Liver (tissue), 9 donors: ENCODE measurements around the gene PER2. TPM values are rescaled to one million over a fixed set of nuclear protein-coding genes. Genes with fewer than 3 reads are reported as not detected.
"Not testable (repeated sequence)": the region's sequence is repeated elsewhere in the genome, so short reads cannot be mapped to it uniquely, and the experiment has no call there.

ENCODE experiments used
- DNase-seq: peaks from one replicate; pipeline ENCODE4 v3.0.0-alpha.2; 2017; ENCODE audit warnings: low spot score
- H3K27ac ChIP-seq, 2 donors: one replicate each; pipeline ENCODE4 v1.7.0; 2013; ENCODE audit warnings: inconsistent platforms in 2 of 2, low read length in 2 of 2, control low read depth in 1 of 2, low read depth in 1 of 2, mild to moderate bottlenecking in 1 of 2
- H3K27me3 ChIP-seq, 4 donors: one replicate each; pipeline versions ENCODE4 v1.6.1 to v1.7.0; 2013; ENCODE audit warnings: low read length in 3 of 4, inconsistent platforms in 1 of 4, mild to moderate bottlenecking in 1 of 4, moderate library complexity in 1 of 4; ENCODE audit not compliant: control insufficient read depth in 4 of 4, insufficient read depth in 4 of 4
- H3K36me3 ChIP-seq, 4 donors: one replicate each; pipeline versions ENCODE4 v1.6.1 to v1.7.0; 2013; ENCODE audit warnings: low read length in 3 of 4, mild to moderate bottlenecking in 3 of 4, low read depth in 1 of 4, moderate library complexity in 1 of 4; ENCODE audit not compliant: control insufficient read depth in 4 of 4, insufficient read depth in 3 of 4
- H3K4me1 ChIP-seq, 4 donors: one replicate each; pipeline versions ENCODE4 v1.6.1 to v1.7.0; 2013; ENCODE audit warnings: low read length in 3 of 4, mild to moderate bottlenecking in 3 of 4, moderate library complexity in 1 of 4; ENCODE audit not compliant: control insufficient read depth in 4 of 4, insufficient read depth in 4 of 4
- H3K4me3 ChIP-seq, 3 donors: one replicate each; pipeline versions ENCODE4 v1.6.1 to v1.7.0; 2013; ENCODE audit warnings: low read length in 3 of 3, control low read depth in 1 of 3, low read depth in 1 of 3, mild to moderate bottlenecking in 1 of 3
- H3K9ac ChIP-seq, 2 donors: one replicate each; pipeline ENCODE4 v1.7.0; 2013; ENCODE audit warnings: low read length in 2 of 2, mild to moderate bottlenecking in 2 of 2, moderate library complexity in 2 of 2, control low read depth in 1 of 2, low read depth in 1 of 2
- H3K9me3 ChIP-seq, 4 donors: one replicate each; pipeline versions ENCODE4 v1.6.1 to v1.7.0; 2013; ENCODE audit warnings: low read length in 3 of 4; ENCODE audit not compliant: control insufficient read depth in 4 of 4
- FOXA1 ChIP-seq: IDR thresholded peaks from 2 replicates; pipeline ENCODE4 v1.6.1; 2016; ENCODE audit warnings: antibody characterized with exemption
- FOXA2 ChIP-seq: IDR thresholded peaks from 2 replicates; pipeline ENCODE4 v1.6.1; 2016; ENCODE audit warnings: antibody characterized with exemption
- GABPA ChIP-seq, 2 donors: IDR thresholded peaks in 1 of 2; conservative IDR thresholded peaks in 1 of 2; 2 replicates each; pipeline ENCODE4 v1.6.1; 2016; ENCODE audit warnings: antibody characterized with exemption in 2 of 2, mild to moderate bottlenecking in 1 of 2, moderate library complexity in 1 of 2
- HNF4A ChIP-seq, 2 donors: conservative IDR thresholded peaks; 2 replicates each; pipeline ENCODE4 v1.6.1; 2016; ENCODE audit warnings: antibody characterized with exemption in 2 of 2, mild to moderate bottlenecking in 2 of 2
- HNF4G ChIP-seq: IDR thresholded peaks from 2 replicates; pipeline ENCODE4 v1.6.1; 2016; ENCODE audit warnings: antibody characterized with exemption
- JUND ChIP-seq, 2 donors: IDR thresholded peaks; 2 replicates each; pipeline ENCODE4 v1.6.1; 2016; ENCODE audit warnings: antibody characterized with exemption in 2 of 2
- MAX ChIP-seq: IDR thresholded peaks from 2 replicates; pipeline ENCODE4 v1.6.1; 2016; ENCODE audit warnings: antibody characterized with exemption
- NR2F2 ChIP-seq: IDR thresholded peaks from 2 replicates; pipeline ENCODE4 v1.6.1; 2016; ENCODE audit warnings: antibody characterized with exemption
- RAD21 ChIP-seq, 2 donors: IDR thresholded peaks; 2 replicates each; pipeline ENCODE4 v1.6.1; 2016; ENCODE audit warnings: antibody characterized with exemption in 2 of 2, mild to moderate bottlenecking in 2 of 2
- RXRA ChIP-seq, 2 donors: IDR thresholded peaks; 2 replicates each; pipeline ENCODE4 v1.6.1; 2017 to 2018; ENCODE audit warnings: antibody characterized with exemption in 2 of 2, mild to moderate bottlenecking in 1 of 2
- TAF1 ChIP-seq: conservative IDR thresholded peaks from 2 replicates; pipeline ENCODE4 v1.6.1; 2016; ENCODE audit warnings: antibody characterized with exemption, mild to moderate bottlenecking
- WGBS: extraction: QIAGEN DNeasy Blood & Tissue Kit; methylation state at CpG from one replicate; pipeline ENCODE4 v1.1.7; 2013; 5-methylcytosine and 5-hydroxymethylcytosine counted together
- polyA plus RNA-seq, 2 donors: library from polyadenylated mRNA; stranded (reverse) in 1 of 2; unstranded in 1 of 2; fragments of 200-250 nt in 1 of 2; fragments of >200 nt in 1 of 2; fragmentation: Nextera tagmentation in 1 of 2; extraction: Ambion mirVana in 1 of 2; gene quantifications; one replicate each; pipeline versions ENCODE4 v1.2.1 to v1.2.3, GENCODE V29; 2013 to 2015
- total RNA-seq, 2 donors: library from RNA; depleted of rRNA; stranded (reverse); fragments of >200 nt; gene quantifications; one replicate each; pipeline ENCODE4 v1.2.3, GENCODE V29; 2014
- TF ChIP-seq, protein P1 (sequence below): fragments of 150-350 bp; IDR thresholded peaks from 2 replicates; pipeline ENCODE4 v1.5.1; 2017; ENCODE audit warnings: improper control_type of control experiment, low read depth, low read length; ENCODE audit not compliant: missing input control
- TF ChIP-seq, protein P2 (sequence below): IDR thresholded peaks from 2 replicates; pipeline ENCODE4 v1.6.1; 2016; ENCODE audit warnings: antibody characterized with exemption
- donor health status: healthy.
- donor health status: healthy.
- donor health status: healthy.
- donor health status: healthy.
- donor health status: healthy.

Gene PER2
- total and polyA plus RNA-seq, 4 donors = 1.1 to 12.5 (median 4.1) TPM

DNA sequence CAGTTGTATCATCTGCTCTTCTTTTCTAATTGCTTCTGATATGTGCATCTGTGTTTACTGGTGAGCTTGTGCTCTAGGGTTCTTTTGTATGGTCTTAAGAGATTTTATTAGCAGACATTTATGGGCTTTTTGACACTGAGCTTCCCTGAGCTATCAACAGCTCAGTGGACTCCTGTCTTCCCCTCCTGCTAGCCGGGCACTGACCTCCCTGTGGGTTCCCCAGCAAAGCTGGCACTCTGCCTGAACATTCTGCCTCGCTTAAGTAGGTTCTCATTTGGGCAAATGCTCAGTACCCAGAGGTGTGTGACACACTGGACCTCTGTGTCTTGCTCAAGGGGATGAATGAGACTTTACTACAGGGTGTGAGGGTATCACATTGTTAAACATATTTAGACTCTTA lies 47.7 kb upstream of the PER2 start:
- Histone ChIP-seq H3K4me3 (no peak overlapping the region), H3K27me3 (no peaks in the 10 kb centered on the region), H3K4me1 (peaks cover 0 to 17% (median 5%) of the 10 kb centered on the region in 4 donors), H3K36me3 (peaks cover 0 to 8% (median 2%) of the 10 kb centered on the region in 4 donors), H3K27ac (no peak overlapping the region), H3K9ac (no peak overlapping the region), H3K9me3 (no peaks in the 10 kb centered on the region)
- TF ChIP-seq TAF1 (no peak), RAD21 (IDR thresholded peaks at IDR 0.05) (peak in 1 of 2 donors; percentile 9), RXRA (IDR thresholded peaks at IDR 0.05) (peak in 1 of 2 donors; percentile 7), NR2F2 (no peak)
- 37% methylated on average over 2 of the region's 2 CpGs for WGBS
- no peak for DNase-seq

DNA sequence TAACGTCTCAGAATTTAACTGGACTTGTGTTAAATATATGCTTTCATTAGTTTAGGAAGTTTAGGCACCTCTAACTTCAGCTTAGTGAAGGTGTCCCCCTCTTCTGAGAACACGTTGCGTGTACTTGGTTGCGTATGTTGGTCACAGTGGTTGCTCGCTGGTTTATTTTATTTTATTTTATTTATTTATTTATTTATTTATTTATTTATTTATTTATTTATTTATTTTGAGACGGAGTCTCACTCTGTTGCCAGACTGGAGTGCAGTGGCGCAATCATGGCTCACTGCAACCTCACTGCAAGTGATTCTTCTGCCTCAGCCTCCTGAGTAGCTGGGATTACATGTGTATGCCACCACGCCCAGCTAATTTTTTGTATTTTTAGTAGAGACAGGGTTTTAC lies 47.2 kb upstream of the PER2 start:
- peaks cover 0 to 17% (median 5%) of the 10 kb centered on the region in 4 donors for H3K4me1 ChIP-seq
- H3K36me3 ChIP-seq = not testable (repeated sequence)

GRCh38 chr2:238334885-238335284 lies 46.5 kb upstream of the PER2 start:
- TF ChIP-seq TAF1 = no peak
- TF ChIP-seq JUND (IDR thresholded peaks at IDR 0.05) = no peak
- TF ChIP-seq HNF4G = no peak
- TF ChIP-seq, protein P1, sequence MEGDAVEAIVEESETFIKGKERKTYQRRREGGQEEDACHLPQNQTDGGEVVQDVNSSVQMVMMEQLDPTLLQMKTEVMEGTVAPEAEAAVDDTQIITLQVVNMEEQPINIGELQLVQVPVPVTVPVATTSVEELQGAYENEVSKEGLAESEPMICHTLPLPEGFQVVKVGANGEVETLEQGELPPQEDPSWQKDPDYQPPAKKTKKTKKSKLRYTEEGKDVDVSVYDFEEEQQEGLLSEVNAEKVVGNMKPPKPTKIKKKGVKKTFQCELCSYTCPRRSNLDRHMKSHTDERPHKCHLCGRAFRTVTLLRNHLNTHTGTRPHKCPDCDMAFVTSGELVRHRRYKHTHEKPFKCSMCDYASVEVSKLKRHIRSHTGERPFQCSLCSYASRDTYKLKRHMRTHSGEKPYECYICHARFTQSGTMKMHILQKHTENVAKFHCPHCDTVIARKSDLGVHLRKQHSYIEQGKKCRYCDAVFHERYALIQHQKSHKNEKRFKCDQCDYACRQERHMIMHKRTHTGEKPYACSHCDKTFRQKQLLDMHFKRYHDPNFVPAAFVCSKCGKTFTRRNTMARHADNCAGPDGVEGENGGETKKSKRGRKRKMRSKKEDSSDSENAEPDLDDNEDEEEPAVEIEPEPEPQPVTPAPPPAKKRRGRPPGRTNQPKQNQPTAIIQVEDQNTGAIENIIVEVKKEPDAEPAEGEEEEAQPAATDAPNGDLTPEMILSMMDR = no peak
- no peak for TF ChIP-seq FOXA1
- no peak for TF ChIP-seq RXRA (IDR thresholded peaks at IDR 0.05)
- TF ChIP-seq FOXA2 = no peak
- TF ChIP-seq, protein P2, sequence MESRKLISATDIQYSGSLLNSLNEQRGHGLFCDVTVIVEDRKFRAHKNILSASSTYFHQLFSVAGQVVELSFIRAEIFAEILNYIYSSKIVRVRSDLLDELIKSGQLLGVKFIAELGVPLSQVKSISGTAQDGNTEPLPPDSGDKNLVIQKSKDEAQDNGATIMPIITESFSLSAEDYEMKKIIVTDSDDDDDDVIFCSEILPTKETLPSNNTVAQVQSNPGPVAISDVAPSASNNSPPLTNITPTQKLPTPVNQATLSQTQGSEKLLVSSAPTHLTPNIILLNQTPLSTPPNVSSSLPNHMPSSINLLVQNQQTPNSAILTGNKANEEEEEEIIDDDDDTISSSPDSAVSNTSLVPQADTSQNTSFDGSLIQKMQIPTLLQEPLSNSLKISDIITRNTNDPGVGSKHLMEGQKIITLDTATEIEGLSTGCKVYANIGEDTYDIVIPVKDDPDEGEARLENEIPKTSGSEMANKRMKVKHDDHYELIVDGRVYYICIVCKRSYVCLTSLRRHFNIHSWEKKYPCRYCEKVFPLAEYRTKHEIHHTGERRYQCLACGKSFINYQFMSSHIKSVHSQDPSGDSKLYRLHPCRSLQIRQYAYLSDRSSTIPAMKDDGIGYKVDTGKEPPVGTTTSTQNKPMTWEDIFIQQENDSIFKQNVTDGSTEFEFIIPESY = no peak
- no peak for TF ChIP-seq NR2F2
- TF ChIP-seq GABPA (IDR thresholded peaks at IDR 0.05 in 1 of 2, conservative IDR thresholded peaks at IDR 0.05 in 1 of 2) = no peak
- TF ChIP-seq HNF4A (conservative IDR thresholded peaks at IDR 0.05) = no peak
- no peak for TF ChIP-seq MAX
- 92% methylated on average over 6 of the region's 6 CpGs for WGBS
- H3K4me3 ChIP-seq = no peak overlapping the region

More for the DNA sequence above, 47.2 kb upstream of the PER2 start:
- not testable (repeated sequence) for H3K27me3 ChIP-seq, H3K4me3 ChIP-seq, DNase-seq, H3K27ac ChIP-seq, H3K9me3 ChIP-seq, H3K9ac ChIP-seq
- 91% methylated on average over 8 of the region's 8 CpGs for WGBS

More at GRCh38 chr2:238334885-238335284, 46.5 kb upstream of the PER2 start:
- H3K27me3 ChIP-seq = no peaks in the 10 kb centered on the region
- no peak overlapping the region for H3K9ac ChIP-seq
- no peak overlapping the region for H3K27ac ChIP-seq
- H3K4me1 ChIP-seq = peaks cover 0 to 12% (median 5%) of the 10 kb centered on the region in 4 donors
- no peak for DNase-seq
- peaks cover 1 to 8% (median 5%) of the 10 kb centered on the region in 4 donors for H3K36me3 ChIP-seq
- no peaks in the 10 kb centered on the region for H3K9me3 ChIP-seq
